ENCODE data around the gene TSPAN4.
A peak's percentile ranks its signal among the peaks of the same experiment; 100 is the strongest.

TSPAN4 gene

GRCh38 chr11:850775-851763 is 8.4 kb downstream of the TSPAN4 start:
- DNase-seq (ENCODE audit: low spot score) = no peak

- DNase-seq (ENCODE audit: low spot score) = no peak
Measured at GRCh38 chr11:852762-853161, 10.1 kb downstream of the TSPAN4 start.

- no peak for DNase-seq (ENCODE audit: low spot score)
Measured at GRCh38 chr11:853682-854448, 11.2 kb downstream of the TSPAN4 start.

DNA sequence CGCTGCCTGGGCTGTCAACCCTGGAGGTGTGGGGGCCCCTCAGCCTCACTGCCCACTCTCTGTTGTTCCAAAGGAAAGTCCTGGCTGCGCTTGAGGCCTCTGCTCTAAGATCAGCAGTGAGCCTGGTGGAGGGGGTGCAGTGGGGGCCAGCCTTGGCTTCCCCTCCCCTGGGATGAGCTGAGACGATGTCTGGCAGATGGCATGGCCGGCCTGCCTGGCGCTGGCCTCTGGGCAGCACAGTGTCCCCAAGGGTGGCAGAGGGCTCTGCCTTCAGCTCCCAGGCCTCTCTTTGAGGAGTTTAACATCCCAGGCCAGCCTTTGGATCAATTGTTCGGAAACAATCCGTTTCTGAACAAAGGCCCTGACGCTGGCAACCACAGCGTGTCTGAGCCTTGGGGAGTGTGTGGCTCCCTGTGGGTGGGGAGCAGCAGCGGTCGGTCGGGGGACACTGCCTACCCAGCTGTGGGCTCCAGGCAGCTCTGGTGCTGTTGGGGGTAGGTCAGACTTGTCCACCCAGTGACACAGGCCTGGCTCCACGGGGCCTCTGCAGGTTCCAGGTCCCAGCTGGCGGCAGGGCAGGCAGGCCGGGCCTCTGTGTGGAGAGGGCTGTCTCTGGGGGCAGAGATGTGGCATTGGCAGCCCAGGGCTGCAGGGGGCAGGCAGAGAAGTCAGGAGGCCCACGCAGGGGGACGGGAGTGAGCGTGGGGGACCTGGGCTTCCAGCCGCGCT is 12.1 kb downstream of the TSPAN4 start:
- no peak for DNase-seq (ENCODE audit: low spot score)

- no peak for DNase-seq (ENCODE audit: low spot score)
Measured at GRCh38 chr11:855330-855674, 12.7 kb downstream of the TSPAN4 start.

DNA sequence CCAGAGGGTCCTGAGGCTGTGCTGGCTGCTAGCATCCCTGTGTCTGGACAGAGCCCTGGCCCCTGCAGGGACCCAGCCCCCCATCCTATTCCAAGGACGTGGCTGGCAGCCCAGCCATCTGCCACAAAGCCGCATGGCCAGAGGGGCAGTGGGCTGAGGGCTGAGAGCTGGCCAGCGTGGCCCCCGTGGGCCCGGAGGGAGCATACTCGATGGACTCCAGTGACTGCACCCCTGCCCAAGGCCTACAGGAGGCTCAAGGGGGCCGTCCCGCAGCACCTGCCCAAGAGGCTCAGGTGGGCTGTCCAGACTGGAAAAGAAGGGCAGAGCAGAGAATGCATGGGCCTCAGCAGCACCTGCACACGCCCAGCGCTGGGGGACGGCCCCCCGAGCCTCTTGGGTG is 13.1 kb downstream of the TSPAN4 start:
- DNase-seq (ENCODE audit: low spot score) = no peak

DNA sequence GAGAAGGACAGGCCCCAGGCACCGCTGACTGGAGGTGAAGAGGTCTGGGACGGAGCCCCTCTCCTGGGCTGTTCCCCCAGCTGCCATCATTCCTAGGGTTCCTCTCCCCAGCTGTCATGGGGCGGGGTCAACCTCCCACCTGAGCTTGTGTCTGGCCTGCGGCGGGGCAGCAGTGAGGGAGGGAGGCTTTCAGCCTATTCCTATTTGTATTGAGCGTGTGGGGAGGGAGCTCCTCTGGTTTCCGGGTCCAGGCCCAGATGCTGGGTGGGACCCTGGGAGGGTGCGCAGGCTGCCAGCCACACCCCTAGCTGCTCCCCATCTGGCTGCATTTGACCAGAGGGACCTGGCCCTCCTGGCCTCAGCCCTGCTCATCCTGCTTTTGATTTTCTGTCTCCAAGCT is 13.7 kb downstream of the TSPAN4 start:
- DNase-seq (ENCODE audit: low spot score) = no peak

DNA sequence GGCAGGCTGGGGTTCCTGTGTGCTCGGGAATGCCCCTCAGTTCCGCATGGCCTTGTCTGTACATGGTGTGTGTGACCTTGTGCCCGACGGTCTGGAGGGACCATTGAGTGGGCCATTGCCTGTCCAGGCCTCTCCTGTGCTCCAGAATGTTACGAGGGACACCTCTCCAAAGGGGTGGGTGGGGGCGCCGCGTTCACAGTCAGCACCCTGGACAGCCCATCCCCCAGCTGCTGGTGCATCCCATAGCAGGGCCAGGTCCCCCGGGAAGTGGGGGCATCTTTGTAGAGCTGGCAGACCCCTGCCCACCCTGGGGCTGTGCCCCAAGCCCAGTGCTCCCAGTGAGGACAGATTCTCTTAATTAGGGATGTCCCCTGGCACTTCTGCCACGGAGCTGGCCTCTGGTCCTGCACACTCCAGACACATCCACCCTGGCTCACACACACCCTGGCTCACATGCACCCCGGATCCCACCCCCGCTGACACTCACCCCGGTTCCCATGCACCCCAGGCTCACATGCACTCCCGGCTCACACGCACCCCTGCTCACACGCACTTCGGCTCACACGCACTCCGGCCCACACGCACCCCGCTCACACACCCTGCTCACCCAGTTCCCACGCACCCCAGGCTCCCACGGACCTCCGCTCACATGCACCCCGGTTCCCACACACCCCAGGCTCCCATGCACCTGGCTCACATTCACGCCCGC is 15.6 kb downstream of the TSPAN4 start:
- no peak for DNase-seq (ENCODE audit: low spot score)

DNA sequence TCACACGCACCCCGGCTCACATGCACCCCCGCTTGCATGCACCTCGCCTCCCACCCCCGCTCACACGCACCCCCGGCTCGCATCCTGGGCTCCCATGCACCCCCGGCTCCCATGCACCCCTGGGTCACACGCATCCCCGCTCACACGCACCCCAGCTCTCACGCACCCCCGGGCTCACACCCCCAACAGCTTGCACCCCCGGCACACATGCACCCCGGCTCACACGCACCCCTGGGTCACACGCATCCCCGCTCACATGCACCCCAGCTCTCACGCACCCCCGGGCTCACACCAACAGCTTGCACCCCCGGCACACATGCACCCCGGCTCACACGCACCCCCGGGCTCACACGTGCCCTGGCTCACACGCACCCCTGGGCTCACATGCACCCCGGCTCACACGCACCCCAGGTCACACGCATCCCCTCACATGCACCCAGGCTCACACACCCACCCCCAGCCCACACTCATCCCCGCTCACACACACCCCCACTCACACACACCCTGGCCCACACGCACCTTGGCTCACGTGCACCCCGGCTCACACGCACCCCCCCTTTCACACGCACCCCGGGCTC is 16.2 kb downstream of the TSPAN4 start:
- no peak for DNase-seq (ENCODE audit: low spot score)

GRCh38 chr11:859394-860131 is 16.9 kb downstream of the TSPAN4 start:
- DNase-seq (ENCODE audit: low spot score) = peak; percentile 64

- no peak for DNase-seq (ENCODE audit: low spot score)
Measured at GRCh38 chr11:860234-861104, 17.8 kb downstream of the TSPAN4 start.

DNA sequence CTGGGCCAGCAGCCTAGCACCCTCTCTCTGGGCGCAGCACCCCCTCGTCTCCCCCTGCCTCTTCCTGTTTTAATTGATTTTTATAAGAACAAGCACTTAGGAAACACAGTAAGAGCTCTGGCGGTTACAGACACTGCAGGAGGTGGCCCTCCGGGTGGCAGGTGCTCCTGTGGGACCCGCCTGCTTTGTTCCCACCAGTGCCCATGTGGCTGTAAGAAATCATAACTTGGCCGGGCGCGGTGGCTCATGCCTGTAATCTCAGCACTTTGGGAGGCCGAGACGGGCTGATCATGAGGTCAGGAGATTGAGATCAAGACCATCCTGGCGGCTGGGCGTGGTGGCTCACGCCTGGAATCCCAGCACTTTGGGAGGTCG is 18.4 kb downstream of the TSPAN4 start:
- no peak for DNase-seq (ENCODE audit: low spot score)

DNA sequence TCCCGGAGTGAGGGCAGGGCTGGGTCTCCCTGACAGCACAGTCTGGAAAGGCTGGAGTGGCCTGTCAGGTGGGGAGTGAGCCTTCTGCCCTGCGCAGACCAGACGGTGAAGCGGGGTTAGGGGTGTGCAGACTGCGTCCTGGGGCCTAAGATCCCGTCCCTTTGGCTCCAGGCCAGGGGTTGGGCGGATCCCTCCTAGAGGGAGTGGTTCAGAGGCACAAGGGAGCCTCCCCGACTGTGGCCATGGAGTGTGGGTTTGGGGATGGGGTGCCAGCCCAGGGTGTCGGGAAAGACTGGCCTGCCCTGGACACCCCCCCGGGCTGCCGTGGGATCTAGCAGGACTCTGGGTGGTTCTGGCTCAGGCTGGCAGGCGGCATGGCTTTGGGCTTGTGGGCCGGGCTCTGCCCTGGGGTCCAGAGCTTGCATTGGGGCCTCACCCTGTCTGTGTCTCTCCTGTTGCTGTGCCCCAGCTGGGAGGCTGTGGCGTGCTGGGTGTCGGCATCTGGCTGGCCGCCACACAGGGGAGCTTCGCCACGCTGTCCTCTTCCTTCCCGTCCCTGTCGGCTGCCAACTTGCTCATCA is 19.5 kb downstream of the TSPAN4 start:
- no peak for DNase-seq (ENCODE audit: low spot score)

GRCh38 chr11:862696-863022 is 20.0 kb downstream of the TSPAN4 start:
- no peak for DNase-seq (ENCODE audit: low spot score)

GRCh38 chr11:863023-863909 is 20.6 kb downstream of the TSPAN4 start:
- no peak for DNase-seq (ENCODE audit: low spot score)

DNA sequence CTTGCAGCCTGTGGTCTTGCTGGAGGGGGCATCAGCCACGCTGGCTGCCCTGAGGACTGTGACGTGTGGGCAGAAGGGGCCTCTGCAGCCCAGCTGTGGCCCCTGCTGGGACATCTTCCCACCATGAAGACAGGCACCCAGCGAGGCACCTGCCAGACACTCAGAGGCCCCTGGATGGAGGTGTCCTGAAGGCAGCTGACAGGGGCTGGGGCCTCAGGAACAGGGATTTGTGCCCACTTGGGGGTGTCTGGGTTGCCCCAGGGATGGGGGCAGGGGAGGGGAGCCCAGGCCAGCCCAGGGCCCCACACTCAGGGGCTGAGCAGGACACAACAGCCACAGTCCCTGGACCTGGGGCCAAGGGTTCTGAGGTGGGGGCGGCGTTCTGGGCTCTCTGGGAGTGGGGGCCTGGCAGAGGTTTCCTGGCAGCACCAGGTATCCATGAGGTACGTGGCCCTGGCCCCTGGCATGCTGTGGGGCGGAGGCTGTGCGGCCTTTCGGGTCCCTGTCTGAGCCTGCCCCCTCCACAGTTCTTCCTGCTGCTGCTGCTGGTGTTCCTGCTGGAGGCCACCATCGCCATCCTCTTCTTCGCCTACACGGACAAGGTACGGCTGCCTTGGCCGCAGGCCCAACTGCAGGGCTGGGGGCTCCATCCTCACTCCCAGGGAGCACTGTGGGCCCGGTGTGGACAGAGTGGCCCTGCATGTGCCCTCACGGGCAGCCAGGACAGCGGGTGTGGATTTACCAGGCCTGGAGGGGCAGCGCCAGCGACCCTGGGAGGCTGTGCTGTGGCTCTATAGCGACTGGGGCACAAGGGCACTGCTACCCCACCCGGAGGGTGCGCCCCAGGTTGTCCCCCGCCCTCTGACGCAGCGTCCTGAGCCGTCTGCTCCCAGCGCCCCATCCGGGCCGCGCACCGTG is 21.5 kb downstream of the TSPAN4 start:
- no peak for DNase-seq (ENCODE audit: low spot score)

GRCh38 chr11:864898-865297 is 22.2 kb downstream of the TSPAN4 start:
- no peak for DNase-seq (ENCODE audit: low spot score)

Measured in SW480 (cell line).